ENCODE measurements around the gene EME2.

The EME2 gene

GRCh38 chr16:1745900-1746692, 26.5 kb upstream of the EME2 start:
- no peak for FAIRE-seq

- no peak for FAIRE-seq
These were observed 25.9 kb upstream of the EME2 start for GRCh38 chr16:1746693-1747195.

- FAIRE-seq, result no peak
These were observed 24.7 kb upstream of the EME2 start for GRCh38 chr16:1747934-1748333.

GRCh38 chr16:1749152-1750117, 23.2 kb upstream of the EME2 start:
- no peak for FAIRE-seq

- FAIRE-seq, result no peak
These were observed 20.7 kb upstream of the EME2 start for GRCh38 chr16:1751946-1752345.

- no peak for FAIRE-seq
These were observed 19.8 kb upstream of the EME2 start for GRCh38 chr16:1752853-1753252.

GRCh38 chr16:1754204-1754603, 18.4 kb upstream of the EME2 start:
- no peak for FAIRE-seq

- FAIRE-seq, result no peak
These were observed 14.7 kb upstream of the EME2 start for GRCh38 chr16:1757714-1758461.

GRCh38 chr16:1758923-1759322, 13.7 kb upstream of the EME2 start:
- no peak for FAIRE-seq

- no peak for FAIRE-seq
These were observed 13.1 kb upstream of the EME2 start for GRCh38 chr16:1759511-1759910.

- FAIRE-seq, result no peak
These were observed 11.7 kb upstream of the EME2 start for GRCh38 chr16:1760911-1761310.

- no peak for FAIRE-seq
These were observed 10.9 kb upstream of the EME2 start for GRCh38 chr16:1761751-1762150.

GRCh38 chr16:1762196-1762878, 10.3 kb upstream of the EME2 start:
- no peak for FAIRE-seq

GRCh38 chr16:1762879-1763520, 9.6 kb upstream of the EME2 start:
- FAIRE-seq, result no peak

GRCh38 chr16:1763521-1764511, 8.8 kb upstream of the EME2 start:
- FAIRE-seq, result no peak

- FAIRE-seq, result no peak
These were observed 7.6 kb upstream of the EME2 start for GRCh38 chr16:1764971-1765370.

GRCh38 chr16:1765826-1766225, 6.8 kb upstream of the EME2 start:
- FAIRE-seq, result no peak

GRCh38 chr16:1766231-1766630, 6.4 kb upstream of the EME2 start:
- no peak for FAIRE-seq

- FAIRE-seq, result no peak
These were observed 5.9 kb upstream of the EME2 start for GRCh38 chr16:1766701-1767100.
